GM12878 (cell line): ENCODE results near the gene LRRC58. TPM values are rescaled to one million over a fixed set of nuclear protein-coding genes. Genes with fewer than 3 reads are reported as not detected.

ENCODE experiments used
- ATAC-seq: fragments of 200-7000 bp; cut with Tn5 transposase; 3 replicates; pipeline ENCODE4 v1.9.1; 2020; ENCODE audit warnings: mild to moderate bottlenecking, moderate library complexity
- BruUV-seq: library from RNA; stranded (reverse); fragments of 400-500 nt; replicated peaks from 2 replicates; lab custom pipeline; 2021; lab: Mats Ljungman, UMichigan
- CTCF ChIA-PET: fragments of 300-600 bp; sonication (Branson Sonifier 250); formaldehyde crosslinking; extraction: SDS; loops from one replicate; lab custom pipeline; 2021; ENCODE audit warnings: inconsistent platforms; lab: Yijun Ruan, JAX
- POLR2A ChIA-PET: fragments of 350-600 bp; formaldehyde crosslinking; extraction: SDS; loops from one replicate; lab custom pipeline; 2021; ENCODE audit warnings: inconsistent platforms; lab: Charles Lee
- RAD21 ChIA-PET: fragments of 300-600 bp; sonication (Branson Sonifier 250); formaldehyde crosslinking; loops from one replicate; lab custom pipeline; 2023; ENCODE audit warnings: antibody characterized with exemption; ENCODE audit not compliant: unreplicated experiment; lab: Charles Lee
- SMC1A ChIA-PET: fragments of 300-600 bp; sonication (Branson Sonifier 250); formaldehyde crosslinking; loops from one replicate; lab custom pipeline; 2023; ENCODE audit not compliant: unreplicated experiment, uncharacterized antibody; lab: Charles Lee
- DNase-seq: peaks from one replicate; pipeline ENCODE4 v3.0.0-alpha.2; 2011; ENCODE audit warnings: low read depth, low spot score
- FAIRE-seq: peaks from 3 replicates; lab custom pipeline; 2011; peaks lifted over from hg19 to GRCh38; lab: Jason Lieb, UNC
- H2AFZ ChIP-seq: 2 replicates; pipeline ENCODE4 v1.6.0; 2011; ENCODE audit warnings: low read depth, low read length, control low read depth; ENCODE audit not compliant: control insufficient read depth
- H3K27ac ChIP-seq: 2 replicates; pipeline ENCODE4 v1.5.1; 2011; ENCODE audit warnings: control low read depth; ENCODE audit not compliant: control insufficient read depth, insufficient read depth
- H3K27me3 ChIP-seq, 2 experiments: replicated peaks in 1 of 2; 2 replicates each; pipeline versions ENCODE4 v1.6.0 to v1.6.1; 2011; ENCODE audit warnings: low read length in 1 of 2; ENCODE audit not compliant: control insufficient read depth in 2 of 2, insufficient read depth in 2 of 2
- H3K36me3 ChIP-seq, 2 experiments: 2 replicates each; pipeline ENCODE4 v1.5.1; 2011; ENCODE audit warnings: low read length in 1 of 2; ENCODE audit not compliant: control insufficient read depth in 2 of 2, insufficient read depth in 2 of 2
- H3K4me1 ChIP-seq: 2 replicates; pipeline ENCODE4 v1.6.1; 2011; ENCODE audit warnings: mild to moderate bottlenecking, low read length, moderate library complexity, mixed read lengths; ENCODE audit not compliant: control insufficient read depth, insufficient read depth
- H3K4me2 ChIP-seq: 2 replicates; pipeline ENCODE4 v1.6.0; 2011; ENCODE audit warnings: control low read depth; ENCODE audit not compliant: control insufficient read depth, insufficient read depth
- H3K4me3 ChIP-seq: fragments of 200-600 bp; sonication (generic); 2 replicates; pipeline ENCODE4 v1.5.1; 2016
- H3K79me2 ChIP-seq: 2 replicates; pipeline ENCODE4 v1.6.0; 2011; ENCODE audit warnings: low read length; ENCODE audit not compliant: control insufficient read depth, insufficient read depth
- H3K9ac ChIP-seq: 2 replicates; pipeline ENCODE4 v1.8.0; 2011; ENCODE audit warnings: low read length, control low read depth, mixed read lengths; ENCODE audit not compliant: control insufficient read depth, insufficient read depth
- H3K9me3 ChIP-seq: replicated peaks from 3 replicates; pipeline ENCODE4 v1.5.1; 2011; ENCODE audit warnings: mild to moderate bottlenecking, low read length; ENCODE audit not compliant: control insufficient read depth, insufficient read depth
- H4K20me1 ChIP-seq: 2 replicates; pipeline ENCODE4 v1.6.0; 2011; ENCODE audit not compliant: control insufficient read depth, insufficient read depth
- ATF7 ChIP-seq: fragments of 450-650 bp; IDR thresholded peaks from 2 replicates; pipeline ENCODE4 v1.6.1; 2016; ENCODE audit warnings: low read depth, mild to moderate bottlenecking
- CHD2 ChIP-seq: IDR thresholded peaks from 2 replicates; pipeline ENCODE4 v1.6.1; 2011; ENCODE audit warnings: low read depth, low read length, improper control_type of control experiment, borderline replicate concordance
- EZH2 ChIP-seq: IDR thresholded peaks from 2 replicates; pipeline ENCODE4 v1.6.1; 2012; ENCODE audit warnings: low read depth, mild to moderate bottlenecking, control low read depth, inconsistent platforms, low read length, borderline replicate concordance; ENCODE audit not compliant: control insufficient read depth
- KAT2A ChIP-seq: conservative IDR thresholded peaks from 2 replicates; pipeline ENCODE4 v1.6.1; 2011; ENCODE audit warnings: low read depth, low read length; ENCODE audit not compliant: control insufficient read depth
- MYC ChIP-seq: IDR thresholded peaks from 2 replicates; pipeline ENCODE4 v1.6.1; 2011; ENCODE audit warnings: mild to moderate bottlenecking, low read length, moderate library complexity, inconsistent platforms; ENCODE audit not compliant: insufficient read depth, insufficient replicate concordance, insufficient read length, severe bottlenecking
- NRF1 ChIP-seq: conservative IDR thresholded peaks from 2 replicates; pipeline ENCODE4 v1.6.1; 2011; ENCODE audit warnings: mild to moderate bottlenecking, low read depth, low read length, improper control_type of control experiment
- RFX5 ChIP-seq: IDR thresholded peaks from 2 replicates; pipeline ENCODE4 v1.6.1; 2011; ENCODE audit warnings: low read depth, low read length, improper control_type of control experiment
- SP1 ChIP-seq: IDR thresholded peaks from one replicate; pipeline ENCODE4 v1.6.1; 2011; ENCODE audit warnings: low read depth, low read length
- TAF1 ChIP-seq: IDR thresholded peaks from 2 replicates; pipeline ENCODE4 v1.6.1; 2011; ENCODE audit warnings: mild to moderate bottlenecking, low read depth, low read length, borderline replicate concordance
- TCF3 ChIP-seq: IDR thresholded peaks from 2 replicates; pipeline ENCODE4 v1.6.1; 2012; ENCODE audit warnings: low read depth, mild to moderate bottlenecking, low read length, borderline replicate concordance; ENCODE audit not compliant: insufficient read depth
- TCF7 ChIP-seq: IDR thresholded peaks from 2 replicates; pipeline ENCODE4 v1.6.1; 2014; ENCODE audit warnings: antibody characterized with exemption, borderline replicate concordance
- YY1 ChIP-seq: IDR thresholded peaks from 2 replicates; pipeline ENCODE4 v1.6.1; 2011; ENCODE audit warnings: low read depth, mild to moderate bottlenecking, low read length
- WGBS: methylation state at CpG from one replicate; pipeline ENCODE4 v1.1.6; 2016; ENCODE audit warnings: low lambda C conversion rate; ENCODE audit not compliant: insufficient replicate concordance, insufficient coverage; ENCODE audit errors: missing lambda C conversion rate; 5-methylcytosine and 5-hydroxymethylcytosine counted together
- in situ Hi-C: fragments of 300-500 bp; cut with MboI; formaldehyde crosslinking; loops from 9 replicates; pipeline ENCODE4 v1.14.3; 2018; ENCODE audit warnings: mixed read lengths
- intact Hi-C: fragments of 100-400 bp; cut with micrococcal nuclease; formaldehyde crosslinking; loops from one replicate; pipeline ENCODE4 v1.14.2; 2022; ENCODE audit not compliant: unreplicated experiment
- polyA plus RNA-seq, 11 experiments: library from polyadenylated mRNA; depleted of rRNA in 4 of 11; unstranded in 6 of 11; stranded (reverse) in 5 of 11; fragments of >200 nt; fragmentation: Nextera tagmentation in 4 of 11; fragmentation: Illumina TruSeq in 1 of 11; extraction: Ambion mirVana in 4 of 11; extraction: Trizol in 1 of 11; gene quantifications; 1 replicate in 1 of 11; 2 replicates in 10 of 11; pipeline versions ENCODE4 v1.2.1 to v1.2.3, GENCODE V29; 2011 to 2016; ENCODE audit warnings: inconsistent platforms in 2 of 11, missing spikeins in 2 of 11, low read depth in 1 of 11
- total RNA-seq, 4 experiments: library from RNA; depleted of rRNA in 3 of 4; stranded (reverse); fragments of >200 nt in 3 of 4; fragmentation: Illumina TruSeq in 1 of 4; extraction: Trizol in 1 of 4; gene quantifications; 2 replicates each; pipeline versions ENCODE4 v1.2.1 to v1.2.3, GENCODE V29; 2013 to 2021
- TF ChIP-seq, protein P1 (sequence below): fragments of 450-650 bp; IDR thresholded peaks from 2 replicates; pipeline ENCODE4 v1.6.1; 2017; ENCODE audit warnings: mild to moderate bottlenecking
- TF ChIP-seq, protein P2 (sequence below): IDR thresholded peaks from 2 replicates; pipeline ENCODE4 v1.6.1; 2012; ENCODE audit warnings: low read depth, low read length, improper control_type of control experiment
- TF ChIP-seq, protein P3 (sequence below): IDR thresholded peaks from 2 replicates; pipeline ENCODE4 v1.6.1; 2011; ENCODE audit warnings: low read depth, mild to moderate bottlenecking, low read length, moderate library complexity, borderline replicate concordance; ENCODE audit errors: extremely low read depth
- TF ChIP-seq, protein P4 (sequence below): IDR thresholded peaks from 2 replicates; pipeline ENCODE4 v1.6.1; 2012; ENCODE audit warnings: low read depth, low read length, improper control_type of control experiment
- TF ChIP-seq, protein P5 (sequence below): fragments of 450-650 bp; formaldehyde crosslinking; IDR thresholded peaks from 2 replicates; pipeline ENCODE4 v1.5.0; 2022; ENCODE audit warnings: mild to moderate bottlenecking, missing genetic modification characterization

Gene LRRC58
- total and polyA plus RNA-seq, 10 of the 15 experiments (the other 5 are each of a cell fraction or from before 2014, with no cell fraction given) = 7.7 to 29.5 (median 18.8) TPM

DNA sequence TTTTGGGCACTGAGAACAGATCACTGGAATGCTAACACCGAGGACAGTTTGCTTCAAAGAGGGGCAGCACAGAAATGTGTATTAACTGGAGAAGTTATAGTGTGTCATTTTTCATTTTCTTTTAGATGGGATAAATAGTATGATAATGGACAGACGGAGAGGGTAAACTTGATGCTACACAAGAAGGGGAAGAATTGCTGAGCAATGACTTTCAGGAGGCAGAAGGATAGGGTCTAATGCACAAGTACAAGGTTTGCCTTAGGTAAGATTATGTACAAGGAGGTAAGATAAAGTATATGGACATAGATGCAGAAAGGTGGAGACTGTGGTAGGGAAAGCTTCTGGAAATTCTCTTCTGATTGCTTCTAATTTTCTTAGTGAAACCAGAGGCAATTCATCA is 32.3 kb upstream of the LRRC58 start:
- no peaks in the 10 kb centered on the region for H3K9me3 ChIP-seq
- ChIA-PET SMC1A (no interaction called here), POLR2A (no interaction called here), RAD21 (no interaction called here)
- WGBS = 47% methylated on average over 2 of the region's 2 CpGs
- no peak for ATAC-seq
- no peak for FAIRE-seq
- no peak overlapping the region for H3K4me3 ChIP-seq
- in situ Hi-C loops = no loop called here
- no peak for TF ChIP-seq KAT2A
- no peak for TF ChIP-seq TAF1
- no peak for TF ChIP-seq RFX5
- no peak for TF ChIP-seq SP1
- TF ChIP-seq, protein P1, sequence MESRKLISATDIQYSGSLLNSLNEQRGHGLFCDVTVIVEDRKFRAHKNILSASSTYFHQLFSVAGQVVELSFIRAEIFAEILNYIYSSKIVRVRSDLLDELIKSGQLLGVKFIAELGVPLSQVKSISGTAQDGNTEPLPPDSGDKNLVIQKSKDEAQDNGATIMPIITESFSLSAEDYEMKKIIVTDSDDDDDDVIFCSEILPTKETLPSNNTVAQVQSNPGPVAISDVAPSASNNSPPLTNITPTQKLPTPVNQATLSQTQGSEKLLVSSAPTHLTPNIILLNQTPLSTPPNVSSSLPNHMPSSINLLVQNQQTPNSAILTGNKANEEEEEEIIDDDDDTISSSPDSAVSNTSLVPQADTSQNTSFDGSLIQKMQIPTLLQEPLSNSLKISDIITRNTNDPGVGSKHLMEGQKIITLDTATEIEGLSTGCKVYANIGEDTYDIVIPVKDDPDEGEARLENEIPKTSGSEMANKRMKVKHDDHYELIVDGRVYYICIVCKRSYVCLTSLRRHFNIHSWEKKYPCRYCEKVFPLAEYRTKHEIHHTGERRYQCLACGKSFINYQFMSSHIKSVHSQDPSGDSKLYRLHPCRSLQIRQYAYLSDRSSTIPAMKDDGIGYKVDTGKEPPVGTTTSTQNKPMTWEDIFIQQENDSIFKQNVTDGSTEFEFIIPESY = no peak
- TF ChIP-seq, protein P2, sequence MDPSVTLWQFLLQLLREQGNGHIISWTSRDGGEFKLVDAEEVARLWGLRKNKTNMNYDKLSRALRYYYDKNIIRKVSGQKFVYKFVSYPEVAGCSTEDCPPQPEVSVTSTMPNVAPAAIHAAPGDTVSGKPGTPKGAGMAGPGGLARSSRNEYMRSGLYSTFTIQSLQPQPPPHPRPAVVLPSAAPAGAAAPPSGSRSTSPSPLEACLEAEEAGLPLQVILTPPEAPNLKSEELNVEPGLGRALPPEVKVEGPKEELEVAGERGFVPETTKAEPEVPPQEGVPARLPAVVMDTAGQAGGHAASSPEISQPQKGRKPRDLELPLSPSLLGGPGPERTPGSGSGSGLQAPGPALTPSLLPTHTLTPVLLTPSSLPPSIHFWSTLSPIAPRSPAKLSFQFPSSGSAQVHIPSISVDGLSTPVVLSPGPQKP = no peak
- TF ChIP-seq, protein P3, sequence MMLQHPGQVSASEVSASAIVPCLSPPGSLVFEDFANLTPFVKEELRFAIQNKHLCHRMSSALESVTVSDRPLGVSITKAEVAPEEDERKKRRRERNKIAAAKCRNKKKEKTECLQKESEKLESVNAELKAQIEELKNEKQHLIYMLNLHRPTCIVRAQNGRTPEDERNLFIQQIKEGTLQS = no peak
- no peak for TF ChIP-seq NRF1
- no peak for TF ChIP-seq TCF3
- no peak for TF ChIP-seq CHD2
- TF ChIP-seq, protein P4, sequence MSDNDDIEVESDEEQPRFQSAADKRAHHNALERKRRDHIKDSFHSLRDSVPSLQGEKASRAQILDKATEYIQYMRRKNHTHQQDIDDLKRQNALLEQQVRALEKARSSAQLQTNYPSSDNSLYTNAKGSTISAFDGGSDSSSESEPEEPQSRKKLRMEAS = no peak
- no peak for TF ChIP-seq MYC
- TF ChIP-seq YY1 = no peak
- no peak for TF ChIP-seq EZH2
- TF ChIP-seq TCF7 = no peak
- TF ChIP-seq, protein P5, sequence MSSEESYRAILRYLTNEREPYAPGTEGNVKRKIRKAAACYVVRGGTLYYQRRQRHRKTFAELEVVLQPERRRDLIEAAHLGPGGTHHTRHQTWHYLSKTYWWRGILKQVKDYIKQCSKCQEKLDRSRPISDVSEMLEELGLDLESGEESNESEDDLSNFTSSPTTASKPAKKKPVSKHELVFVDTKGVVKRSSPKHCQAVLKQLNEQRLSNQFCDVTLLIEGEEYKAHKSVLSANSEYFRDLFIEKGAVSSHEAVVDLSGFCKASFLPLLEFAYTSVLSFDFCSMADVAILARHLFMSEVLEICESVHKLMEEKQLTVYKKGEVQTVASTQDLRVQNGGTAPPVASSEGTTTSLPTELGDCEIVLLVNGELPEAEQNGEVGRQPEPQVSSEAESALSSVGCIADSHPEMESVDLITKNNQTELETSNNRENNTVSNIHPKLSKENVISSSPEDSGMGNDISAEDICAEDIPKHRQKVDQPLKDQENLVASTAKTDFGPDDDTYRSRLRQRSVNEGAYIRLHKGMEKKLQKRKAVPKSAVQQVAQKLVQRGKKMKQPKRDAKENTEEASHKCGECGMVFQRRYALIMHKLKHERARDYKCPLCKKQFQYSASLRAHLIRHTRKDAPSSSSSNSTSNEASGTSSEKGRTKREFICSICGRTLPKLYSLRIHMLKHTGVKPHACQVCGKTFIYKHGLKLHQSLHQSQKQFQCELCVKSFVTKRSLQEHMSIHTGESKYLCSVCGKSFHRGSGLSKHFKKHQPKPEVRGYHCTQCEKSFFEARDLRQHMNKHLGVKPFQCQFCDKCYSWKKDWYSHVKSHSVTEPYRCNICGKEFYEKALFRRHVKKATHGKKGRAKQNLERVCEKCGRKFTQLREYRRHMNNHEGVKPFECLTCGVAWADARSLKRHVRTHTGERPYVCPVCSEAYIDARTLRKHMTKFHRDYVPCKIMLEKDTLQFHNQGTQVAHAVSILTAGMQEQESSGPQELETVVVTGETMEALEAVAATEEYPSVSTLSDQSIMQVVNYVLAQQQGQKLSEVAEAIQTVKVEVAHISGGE = no peak
- no peak for TF ChIP-seq ATF7
- TF ChIP-seq, all 136 proteins: peak for 0
- CTCF ChIA-PET = no interaction called here
- DNase-seq = no peak
- no peaks in the 10 kb centered on the region for H3K27me3 ChIP-seq
- H4K20me1 ChIP-seq = no peaks in the 10 kb centered on the region
- no peaks in the 10 kb centered on the region for H3K4me1 ChIP-seq
- H3K27ac ChIP-seq = no peak overlapping the region
- H3K9ac ChIP-seq = no peak overlapping the region
- no TSS peak for BruUV-seq
- H3K79me2 ChIP-seq = no peaks in the 10 kb centered on the region
- intact Hi-C loops = no loop called here
- H3K4me2 ChIP-seq = no peak overlapping the region
- H3K36me3 ChIP-seq = no peaks in the 10 kb centered on the region
- no peak overlapping the region for H2AFZ ChIP-seq
